A549 (cell line): ENCODE measurements around the gene FGF4.

Source experiments
- HOXB13 ChIP-seq: fragments of 250-450 bp; sonication (Bioruptor Pico); IDR thresholded peaks from 2 replicates; pipeline ENCODE4 v1.5.0; 2020; ENCODE audit warnings: low read depth, mild to moderate bottlenecking, moderate library complexity
- MYC ChIP-seq: IDR thresholded peaks from 2 replicates; pipeline ENCODE4 v1.6.1; 2012; ENCODE audit warnings: mild to moderate bottlenecking, inconsistent platforms, low read length, improper control_type of control experiment, borderline replicate concordance
- SREBF2 ChIP-seq: fragments of 450-650 bp; IDR thresholded peaks from 2 replicates; pipeline ENCODE4 v1.6.1; 2014; ENCODE audit warnings: mild to moderate bottlenecking, moderate library complexity
- ZSCAN20 ChIP-seq: fragments of 250-450 bp; sonication (Bioruptor Pico); IDR thresholded peaks from 2 replicates; pipeline ENCODE4 v1.8.0; 2022; ENCODE audit warnings: mild to moderate bottlenecking, moderate library complexity
- TF ChIP-seq, protein P1 (sequence below): fragments of 250-450 bp; sonication (Bioruptor Pico); IDR thresholded peaks from 2 replicates; pipeline ENCODE4 v1.5.0; 2021; ENCODE audit warnings: mild to moderate bottlenecking, moderate library complexity, borderline replicate concordance
- TF ChIP-seq, protein P2 (sequence below): fragments of >200 bp; sonication (Bioruptor Twin); formaldehyde crosslinking; IDR thresholded peaks from 3 replicates; pipeline ENCODE4 v1.5.1; 2016
- TF ChIP-seq, protein P3 (sequence below): fragments of 200-600 bp; sonication (generic); IDR thresholded peaks from 2 replicates; pipeline ENCODE4 v1.6.1; 2016; ENCODE audit warnings: antibody characterized with exemption, mild to moderate bottlenecking, moderate library complexity

DNA sequence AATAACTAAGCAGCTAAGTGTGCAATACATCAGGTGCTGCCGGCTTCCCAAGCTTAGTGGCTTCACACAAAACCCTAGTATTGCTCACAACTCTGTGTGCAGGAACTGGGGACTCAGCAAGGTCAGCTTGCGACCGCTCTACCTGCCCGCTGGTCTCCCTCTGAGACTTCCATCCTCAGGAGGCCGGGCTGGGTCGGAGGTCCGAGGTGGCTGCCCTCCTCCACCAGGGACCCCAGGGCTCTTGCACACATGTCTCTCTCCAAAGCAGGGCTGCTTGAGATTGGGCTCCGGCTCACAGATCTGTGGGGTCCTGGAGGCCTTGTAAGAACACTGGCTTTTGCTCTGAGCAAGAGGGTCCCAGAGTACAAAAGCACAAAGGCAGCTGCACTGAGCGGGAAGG is 45.9 kb downstream of the FGF4 start:
- TF ChIP-seq, protein P1, sequence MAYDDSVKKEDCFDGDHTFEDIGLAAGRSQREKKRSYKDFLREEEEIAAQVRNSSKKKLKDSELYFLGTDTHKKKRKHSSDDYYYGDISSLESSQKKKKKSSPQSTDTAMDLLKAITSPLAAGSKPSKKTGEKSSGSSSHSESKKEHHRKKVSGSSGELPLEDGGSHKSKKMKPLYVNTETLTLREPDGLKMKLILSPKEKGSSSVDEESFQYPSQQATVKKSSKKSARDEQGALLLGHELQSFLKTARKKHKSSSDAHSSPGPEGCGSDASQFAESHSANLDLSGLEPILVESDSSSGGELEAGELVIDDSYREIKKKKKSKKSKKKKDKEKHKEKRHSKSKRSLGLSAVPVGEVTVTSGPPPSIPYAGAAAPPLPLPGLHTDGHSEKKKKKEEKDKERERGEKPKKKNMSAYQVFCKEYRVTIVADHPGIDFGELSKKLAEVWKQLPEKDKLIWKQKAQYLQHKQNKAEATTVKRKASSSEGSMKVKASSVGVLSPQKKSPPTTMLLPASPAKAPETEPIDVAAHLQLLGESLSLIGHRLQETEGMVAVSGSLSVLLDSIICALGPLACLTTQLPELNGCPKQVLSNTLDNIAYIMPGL (CRISPR knock-in tag) = no peak
- TF ChIP-seq, protein P2, sequence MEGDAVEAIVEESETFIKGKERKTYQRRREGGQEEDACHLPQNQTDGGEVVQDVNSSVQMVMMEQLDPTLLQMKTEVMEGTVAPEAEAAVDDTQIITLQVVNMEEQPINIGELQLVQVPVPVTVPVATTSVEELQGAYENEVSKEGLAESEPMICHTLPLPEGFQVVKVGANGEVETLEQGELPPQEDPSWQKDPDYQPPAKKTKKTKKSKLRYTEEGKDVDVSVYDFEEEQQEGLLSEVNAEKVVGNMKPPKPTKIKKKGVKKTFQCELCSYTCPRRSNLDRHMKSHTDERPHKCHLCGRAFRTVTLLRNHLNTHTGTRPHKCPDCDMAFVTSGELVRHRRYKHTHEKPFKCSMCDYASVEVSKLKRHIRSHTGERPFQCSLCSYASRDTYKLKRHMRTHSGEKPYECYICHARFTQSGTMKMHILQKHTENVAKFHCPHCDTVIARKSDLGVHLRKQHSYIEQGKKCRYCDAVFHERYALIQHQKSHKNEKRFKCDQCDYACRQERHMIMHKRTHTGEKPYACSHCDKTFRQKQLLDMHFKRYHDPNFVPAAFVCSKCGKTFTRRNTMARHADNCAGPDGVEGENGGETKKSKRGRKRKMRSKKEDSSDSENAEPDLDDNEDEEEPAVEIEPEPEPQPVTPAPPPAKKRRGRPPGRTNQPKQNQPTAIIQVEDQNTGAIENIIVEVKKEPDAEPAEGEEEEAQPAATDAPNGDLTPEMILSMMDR = no peak
- TF ChIP-seq, protein P3, sequence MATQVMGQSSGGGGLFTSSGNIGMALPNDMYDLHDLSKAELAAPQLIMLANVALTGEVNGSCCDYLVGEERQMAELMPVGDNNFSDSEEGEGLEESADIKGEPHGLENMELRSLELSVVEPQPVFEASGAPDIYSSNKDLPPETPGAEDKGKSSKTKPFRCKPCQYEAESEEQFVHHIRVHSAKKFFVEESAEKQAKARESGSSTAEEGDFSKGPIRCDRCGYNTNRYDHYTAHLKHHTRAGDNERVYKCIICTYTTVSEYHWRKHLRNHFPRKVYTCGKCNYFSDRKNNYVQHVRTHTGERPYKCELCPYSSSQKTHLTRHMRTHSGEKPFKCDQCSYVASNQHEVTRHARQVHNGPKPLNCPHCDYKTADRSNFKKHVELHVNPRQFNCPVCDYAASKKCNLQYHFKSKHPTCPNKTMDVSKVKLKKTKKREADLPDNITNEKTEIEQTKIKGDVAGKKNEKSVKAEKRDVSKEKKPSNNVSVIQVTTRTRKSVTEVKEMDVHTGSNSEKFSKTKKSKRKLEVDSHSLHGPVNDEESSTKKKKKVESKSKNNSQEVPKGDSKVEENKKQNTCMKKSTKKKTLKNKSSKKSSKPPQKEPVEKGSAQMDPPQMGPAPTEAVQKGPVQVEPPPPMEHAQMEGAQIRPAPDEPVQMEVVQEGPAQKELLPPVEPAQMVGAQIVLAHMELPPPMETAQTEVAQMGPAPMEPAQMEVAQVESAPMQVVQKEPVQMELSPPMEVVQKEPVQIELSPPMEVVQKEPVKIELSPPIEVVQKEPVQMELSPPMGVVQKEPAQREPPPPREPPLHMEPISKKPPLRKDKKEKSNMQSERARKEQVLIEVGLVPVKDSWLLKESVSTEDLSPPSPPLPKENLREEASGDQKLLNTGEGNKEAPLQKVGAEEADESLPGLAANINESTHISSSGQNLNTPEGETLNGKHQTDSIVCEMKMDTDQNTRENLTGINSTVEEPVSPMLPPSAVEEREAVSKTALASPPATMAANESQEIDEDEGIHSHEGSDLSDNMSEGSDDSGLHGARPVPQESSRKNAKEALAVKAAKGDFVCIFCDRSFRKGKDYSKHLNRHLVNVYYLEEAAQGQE = no peak
- TF ChIP-seq SREBF2 (no peak), MYC (no peak), ZSCAN20 (CRISPR knock-in tag) (no peak), HOXB13 (CRISPR knock-in tag) (no peak)
